ENCODE measurements around the gene TBC1D4.

DNA sequence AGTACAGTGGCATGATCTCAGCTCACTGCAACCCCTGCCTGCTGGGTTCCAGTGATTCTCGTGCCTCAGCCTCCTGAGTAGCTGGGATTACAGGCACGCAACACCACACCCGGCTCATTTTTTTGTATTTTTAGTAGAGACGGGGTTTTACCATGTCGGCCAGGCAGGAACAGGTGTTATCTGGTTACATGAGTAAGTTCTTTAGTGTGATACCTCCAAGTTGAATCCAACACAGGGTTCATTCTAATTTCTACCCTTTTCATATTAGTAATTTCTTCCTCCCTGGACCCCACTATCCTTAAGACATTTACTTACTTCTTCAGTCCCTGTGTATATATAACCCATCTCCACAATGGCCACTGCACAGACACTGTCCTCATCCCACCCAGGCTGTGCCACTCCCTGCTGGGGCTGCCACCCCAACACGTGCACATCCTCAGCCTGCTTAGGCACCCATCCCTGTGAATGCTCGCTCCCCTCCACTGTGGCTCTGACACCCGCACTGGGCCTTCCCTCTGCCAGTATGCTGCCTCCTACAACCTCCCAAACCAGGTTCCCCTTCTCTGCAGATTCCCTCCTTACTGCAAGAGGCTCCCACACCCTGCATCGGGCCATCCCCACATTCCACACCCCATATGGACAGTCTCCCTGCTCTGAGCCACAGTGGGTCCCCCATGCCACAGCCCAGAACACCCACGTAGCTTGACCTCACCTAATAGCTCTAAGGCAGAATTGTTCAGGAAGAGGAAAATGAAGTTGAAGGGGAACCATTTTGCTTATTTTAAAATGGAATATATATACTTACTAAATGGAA, 147.1 kb downstream of the TBC1D4 start:
- TF ChIP-seq POLR2AphosphoS5 (IDR thresholded peaks at IDR 0.05; ENCODE audit: low read depth, low read length) (no peak), TAF1 (IDR thresholded peaks at IDR 0.05; ENCODE audit: borderline replicate concordance, insufficient read depth, low read length) (no peak)
